ENCODE results near the gene KIRREL3. TPM values are rescaled to one million over a fixed set of nuclear protein-coding genes. Genes with fewer than 3 reads are reported as not detected.

KIRREL3 gene
- total RNA-seq, 2 experiments from 2014 or later = not detected

GRCh38 chr11:126422446-126422845, 578.1 kb downstream of the KIRREL3 start:
- no peaks in the 10 kb centered on the region for H3K4me1 Mint-ChIP-seq (ENCODE audit: low read depth)
- H3K27me3 ChIP-seq (ENCODE audit: control insufficient read depth in 1 of 2, insufficient read depth in 2 of 2, low read length in 2 of 2) = peaks cover 0 to 4% of the 10 kb centered on the region in 2 experiments
- H3K27ac Mint-ChIP-seq = no peak overlapping the region
- H3K4me3 Mint-ChIP-seq = no peak overlapping the region
- intact Hi-C loops (cut with DNase I, micrococcal nuclease) = no loop called here
- DNase-seq (no peak), ATAC-seq (ENCODE audit: poor library complexity) (no peak)
- H3K9me3 ChIP-seq (ENCODE audit: control insufficient read depth in 1 of 2, insufficient read depth in 1 of 2, low read length in 2 of 2) = no peaks in the 10 kb centered on the region
- H3K36me3 Mint-ChIP-seq (ENCODE audit: low read depth) = no peaks in the 10 kb centered on the region
- no peak overlapping the region for H3K27ac ChIP-seq (ENCODE audit: low read depth in 1 of 2, low read length in 2 of 2)
- no peaks in the 10 kb centered on the region for H3K36me3 ChIP-seq (ENCODE audit: insufficient read depth, low read length)
- ChIA-PET CTCF (no interaction called here), POLR2A (no interaction called here)
- no peak overlapping the region for H3K4me3 ChIP-seq (ENCODE audit: low read length)
- no peak for TF ChIP-seq CTCF (IDR thresholded peaks at IDR 0.05)
- H3K9me3 Mint-ChIP-seq = no peaks in the 10 kb centered on the region
- H3K27me3 Mint-ChIP-seq = no peaks in the 10 kb centered on the region
- H3K4me1 ChIP-seq (ENCODE audit: insufficient read depth, low read length) = no peaks in the 10 kb centered on the region

- POLR2A ChIA-PET = no interaction called here
- intact Hi-C loops (cut with DNase I, micrococcal nuclease) = no loop called here
- H3K27me3 Mint-ChIP-seq = no peaks in the 10 kb centered on the region
- CTCF ChIA-PET = no interaction called here
- Histone ChIP-seq H3K27me3 (ENCODE audit: control insufficient read depth in 1 of 2, insufficient read depth in 2 of 2, low read length in 2 of 2) (peaks cover 0 to 4% of the 10 kb centered on the region in 2 experiments), H3K27ac (ENCODE audit: low read depth in 1 of 2, low read length in 2 of 2) (no peak overlapping the region), H3K36me3 (ENCODE audit: insufficient read depth, low read length) (no peaks in the 10 kb centered on the region), H3K4me1 (ENCODE audit: insufficient read depth, low read length) (peaks cover 5% of the 10 kb centered on the region), H3K9me3 (ENCODE audit: control insufficient read depth in 1 of 2, insufficient read depth in 1 of 2, low read length in 2 of 2) (no peaks in the 10 kb centered on the region), H3K4me3 (ENCODE audit: low read length) (no peak overlapping the region)
- ATAC-seq (ENCODE audit: poor library complexity) (no peak), DNase-seq (no peak)
- no peak overlapping the region for H3K4me3 Mint-ChIP-seq
- H3K27ac Mint-ChIP-seq = no peak overlapping the region
- H3K9me3 Mint-ChIP-seq = no peaks in the 10 kb centered on the region
- peaks cover 1% of the 10 kb centered on the region for H3K4me1 Mint-ChIP-seq (ENCODE audit: low read depth)
- no peak for TF ChIP-seq CTCF (IDR thresholded peaks at IDR 0.05)
- no peaks in the 10 kb centered on the region for H3K36me3 Mint-ChIP-seq (ENCODE audit: low read depth)
These were observed 579.3 kb downstream of the KIRREL3 start for GRCh38 chr11:126421271-126421671.

- DNase-seq = no peak
- TF ChIP-seq CTCF (IDR thresholded peaks at IDR 0.05) = no peak
- no peaks in the 10 kb centered on the region for H3K9me3 Mint-ChIP-seq
- no peak overlapping the region for H3K4me3 ChIP-seq (ENCODE audit: low read length)
- no peaks in the 10 kb centered on the region for H3K36me3 Mint-ChIP-seq (ENCODE audit: low read depth)
- no peak overlapping the region for H3K4me3 Mint-ChIP-seq
- H3K27ac ChIP-seq (ENCODE audit: low read depth in 1 of 2, low read length in 2 of 2) = no peak overlapping the region
- no peak for ATAC-seq (ENCODE audit: poor library complexity)
- intact Hi-C loops (cut with DNase I, micrococcal nuclease) = no loop called here
- H3K27ac Mint-ChIP-seq = no peak overlapping the region
- peaks cover 10% of the 10 kb centered on the region for H3K4me1 ChIP-seq (ENCODE audit: insufficient read depth, low read length)
- H3K4me1 Mint-ChIP-seq (ENCODE audit: low read depth) = peaks cover 6% of the 10 kb centered on the region
- H3K27me3 ChIP-seq (ENCODE audit: control insufficient read depth in 1 of 2, insufficient read depth in 2 of 2, low read length in 2 of 2) = peaks cover 0 to 4% of the 10 kb centered on the region in 2 experiments
- CTCF ChIA-PET = no interaction called here
- POLR2A ChIA-PET = no interaction called here
- H3K27me3 Mint-ChIP-seq = no peaks in the 10 kb centered on the region
- no peaks in the 10 kb centered on the region for H3K36me3 ChIP-seq (ENCODE audit: insufficient read depth, low read length)
- no peaks in the 10 kb centered on the region for H3K9me3 ChIP-seq (ENCODE audit: control insufficient read depth in 1 of 2, insufficient read depth in 1 of 2, low read length in 2 of 2)
These were observed 579.8 kb downstream of the KIRREL3 start for GRCh38 chr11:126420698-126421256.

All from CD4-positive, alpha-beta T cell (primary cell).